Measurements from ENCODE around the gene TMEM207.

GRCh38 chr3:190446573-190447279, 3.0 kb downstream of the TMEM207 start:
- TF ChIP-seq POLR2A (IDR thresholded peaks at IDR 0.05; ENCODE audit: low read length) (no peak), GATA1 (IDR thresholded peaks at IDR 0.05; ENCODE audit: low read depth, low read length) (no peak)

All from erythroblast (primary cell).